ENCODE results near the gene MPG.

GRCh38 chr16:91484-91883, 13.5 kb downstream of the MPG start:
- TF ChIP-seq CTCF (IDR thresholded peaks at IDR 0.05) (no peak), POLR2A (IDR thresholded peaks at IDR 0.05; ENCODE audit: low read depth) (no peak)

Data from esophagus muscularis mucosa (tissue), 3 donors.